GM19463 (cell line): ENCODE measurements around the gene SLC25A4.
"Not testable (repeated sequence)": the region's sequence is repeated elsewhere in the genome, so short reads cannot be mapped to it uniquely, and the experiment has no call there.

Source experiments
- ATAC-seq: cut with Tn5 transposase; IDR thresholded peaks from one replicate; pipeline ENCODE4 v1.9.1; 2021; ENCODE audit warnings: mild to moderate bottlenecking, moderate library complexity; ENCODE audit not compliant: unreplicated experiment

The SLC25A4 gene

GRCh38 chr4:185171373-185172071 lies 28.5 kb downstream of the SLC25A4 start:
- peak; percentile 85 for ATAC-seq

DNA sequence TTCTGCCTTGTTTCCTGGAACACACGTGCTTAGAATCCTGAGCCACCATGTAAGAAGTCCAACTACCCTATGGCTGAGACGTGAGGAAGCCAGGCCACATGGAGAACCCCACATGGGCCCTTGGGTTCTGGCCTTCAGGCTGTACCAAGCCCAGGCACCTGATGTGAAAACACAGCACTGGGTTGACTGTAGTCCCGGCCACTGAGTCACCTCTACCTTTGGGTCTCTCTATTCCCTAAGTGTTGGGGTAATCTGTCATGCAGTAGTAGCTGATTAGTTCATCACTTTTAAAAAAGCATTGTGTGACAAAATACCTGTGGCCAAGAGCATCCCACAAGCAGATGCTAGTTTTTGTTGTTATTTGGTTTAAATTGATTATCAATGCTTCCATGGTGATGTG lies 36.4 kb downstream of the SLC25A4 start:
- no peak for ATAC-seq

DNA sequence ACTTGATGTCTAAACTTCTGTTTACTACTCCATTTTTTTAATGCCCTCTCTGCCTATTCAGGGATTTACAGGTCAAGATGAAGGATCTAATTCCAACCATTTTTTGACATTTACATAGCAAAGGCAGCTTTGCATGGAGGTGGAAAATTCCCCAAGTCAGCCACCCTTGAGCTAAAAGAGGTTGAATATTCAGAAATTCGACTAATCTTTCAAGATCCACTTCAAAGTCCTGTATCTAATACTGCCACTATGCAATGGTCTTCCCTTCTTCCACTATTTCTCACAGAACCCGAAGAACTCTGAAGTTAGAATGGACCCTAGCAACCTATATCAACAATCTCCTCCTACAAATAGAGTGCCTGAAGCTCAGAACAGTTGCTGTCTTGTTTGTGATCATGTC lies 39.2 kb downstream of the SLC25A4 start:
- ATAC-seq, result no peak

GRCh38 chr4:185183622-185184281 lies 40.7 kb downstream of the SLC25A4 start:
- no peak for ATAC-seq

- no peak for ATAC-seq
These were observed 43.7 kb downstream of the SLC25A4 start for GRCh38 chr4:185186769-185187168.

DNA sequence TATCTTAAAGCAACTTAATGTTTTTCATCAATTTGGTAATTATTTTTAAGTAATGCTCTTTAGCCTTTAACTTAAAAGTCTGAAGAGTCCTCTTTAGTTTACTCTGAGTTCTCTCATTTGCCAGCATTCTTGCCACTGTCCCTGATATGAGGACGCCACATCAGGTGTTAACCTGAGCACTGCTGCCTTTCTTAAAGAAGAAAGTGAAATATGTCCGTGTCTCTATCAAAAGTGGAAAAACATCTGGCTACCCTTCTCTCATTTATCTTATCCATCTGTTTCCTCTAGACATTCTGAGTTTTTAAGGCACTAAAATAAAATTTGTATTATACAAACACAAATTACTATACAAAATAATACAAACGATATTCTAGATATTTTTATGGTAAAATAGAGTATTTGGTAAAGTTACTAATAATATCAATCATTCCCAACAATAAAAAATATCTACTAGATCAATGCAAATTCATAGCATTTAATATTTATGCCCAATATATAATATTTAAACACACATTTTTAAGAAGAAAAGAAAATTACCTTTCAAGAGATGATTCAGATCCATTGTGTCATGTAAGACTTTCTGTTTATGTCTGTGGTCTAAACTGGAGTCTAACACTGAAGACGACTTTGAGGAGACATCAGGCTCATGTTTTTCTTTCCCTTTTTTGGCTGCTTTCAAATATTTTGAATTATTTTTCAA lies 46.7 kb downstream of the SLC25A4 start:
- ATAC-seq, result no peak

DNA sequence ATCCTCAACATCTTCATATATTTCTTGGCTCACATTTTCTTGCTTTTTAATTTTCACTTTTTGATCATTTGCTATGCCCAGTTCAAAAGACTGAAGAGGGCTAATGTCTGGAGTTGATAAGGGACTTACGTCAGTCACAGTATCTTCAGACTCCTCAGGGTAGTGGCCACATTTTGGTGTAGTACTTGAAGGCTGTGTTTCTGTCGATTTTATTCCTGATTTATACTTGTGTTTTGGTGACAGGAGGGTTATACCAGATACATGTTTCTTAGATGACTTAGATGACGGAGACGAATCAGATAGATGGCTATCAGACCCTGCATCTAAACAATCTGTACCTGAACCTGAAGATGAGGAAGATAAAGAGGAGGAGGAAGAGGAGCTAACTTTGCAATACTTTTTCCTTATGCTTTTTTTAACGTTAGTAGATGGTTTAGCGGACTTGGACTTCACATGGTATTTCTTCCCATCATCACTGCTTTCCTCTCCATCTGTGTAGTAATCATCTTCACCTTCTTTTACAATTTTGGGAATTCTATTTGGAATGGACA lies 47.3 kb downstream of the SLC25A4 start:
- ATAC-seq, result no peak

GRCh38 chr4:185192059-185192458 lies 49.0 kb downstream of the SLC25A4 start:
- ATAC-seq, result peak; percentile 87

DNA sequence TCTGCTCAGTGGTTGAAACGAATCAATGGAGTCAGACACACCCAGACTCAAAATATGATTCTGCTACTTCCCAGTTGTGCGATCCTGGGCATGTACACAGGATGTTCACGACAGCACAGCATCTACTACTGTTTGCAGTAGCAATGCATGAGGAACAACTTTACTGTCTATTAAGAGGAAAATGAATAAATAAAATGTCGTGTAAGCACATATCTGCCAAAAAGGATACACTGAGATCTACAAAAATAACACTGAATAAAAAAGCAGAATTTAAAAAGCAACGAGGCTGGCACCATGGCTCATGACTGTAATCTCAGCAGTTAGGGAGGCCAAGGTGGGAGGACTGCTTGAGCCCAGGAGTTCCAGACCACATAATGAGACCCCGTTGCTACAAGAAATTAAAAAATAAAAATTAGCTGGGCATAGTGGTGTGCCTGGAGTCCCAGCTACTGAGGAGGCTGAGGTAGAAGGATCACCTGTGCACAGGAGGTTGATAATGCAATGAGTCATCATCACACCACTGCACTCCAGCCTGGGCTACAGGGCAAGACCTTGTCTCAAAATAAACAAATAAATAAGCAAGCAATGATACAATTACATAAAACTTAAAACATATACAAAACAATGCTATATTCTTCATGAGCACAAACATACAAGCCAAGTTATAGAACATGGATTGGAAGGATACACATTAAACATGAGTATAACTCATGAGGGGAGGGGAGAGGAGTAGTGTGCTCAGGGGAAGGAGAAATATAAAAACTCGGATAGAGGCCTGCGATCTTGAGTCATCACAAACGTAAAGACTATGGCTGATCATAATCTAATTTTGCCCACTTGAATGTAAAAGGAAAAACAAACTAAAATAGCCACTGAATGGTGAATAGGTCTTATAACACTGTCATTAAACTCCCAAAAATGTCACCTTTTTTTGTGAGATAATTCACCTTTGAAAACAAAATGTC lies 52.1 kb downstream of the SLC25A4 start:
- ATAC-seq, result no peak

DNA sequence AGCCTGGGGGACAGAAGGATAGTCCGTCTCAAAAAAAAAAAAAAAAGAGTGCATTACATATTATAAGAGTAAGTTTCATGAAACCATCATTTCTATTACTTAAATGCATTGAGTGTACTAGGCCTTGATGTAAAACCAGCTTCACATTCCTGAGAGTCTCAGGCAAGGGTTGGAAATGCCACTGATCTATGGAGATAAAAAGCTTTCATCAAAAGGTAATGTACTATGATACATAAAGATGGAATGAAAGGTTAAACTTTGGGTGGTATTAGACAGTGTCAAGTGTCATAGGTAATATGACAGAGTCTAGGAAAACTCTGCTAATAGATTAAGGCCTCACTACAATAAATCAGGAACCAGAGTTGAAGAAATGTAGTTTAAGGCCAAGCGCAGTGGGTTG lies 53.4 kb downstream of the SLC25A4 start:
- ATAC-seq, result no peak

- not testable (repeated sequence) for ATAC-seq
These were observed 55.1 kb downstream of the SLC25A4 start for GRCh38 chr4:185198189-185198588.
